Pancreas (tissue), 10 donors: ENCODE data around the gene CATSPERB. TPM values are rescaled to one million over a fixed set of nuclear protein-coding genes. Genes with fewer than 3 reads are reported as not detected.
"Not testable (repeated sequence)": the region's sequence is repeated elsewhere in the genome, so short reads cannot be mapped to it uniquely, and the experiment has no call there.

Experiments used
- ATAC-seq, 4 donors: fragments of 200-7000 bp; cut with Tn5 transposase; one replicate each; pipeline versions ENCODE4 v1.8.0 to v1.9.1; 2020; ENCODE audit warnings: mild to moderate bottlenecking in 4 of 4, moderate library complexity in 4 of 4
- DNase-seq, 6 donors: peaks; one replicate each; pipeline ENCODE4 v3.0.0-alpha.2; 2020
- FAIRE-seq: peaks from 2 replicates; lab custom pipeline; 2012; peaks lifted over from hg19 to GRCh38; lab: Jason Lieb, UNC
- H3K27ac ChIP-seq, 4 donors: fragments of 200-600 bp; sonication (generic); 1 replicate in 3 of 4; 2 replicates in 1 of 4; pipeline versions ENCODE4 v1.5.0 to v1.8.0; 2020
- H3K27me3 ChIP-seq, 4 donors: fragments of 200-600 bp; one replicate each; pipeline ENCODE4 v1.8.0; 2021
- H3K36me3 ChIP-seq, 3 donors: fragments of 200-600 bp; sonication (generic) in 1 of 3; one replicate each; pipeline versions ENCODE4 v1.5.0 to v1.8.0; 2020 to 2021
- H3K4me1 ChIP-seq, 3 donors: fragments of 200-600 bp; one replicate each; pipeline ENCODE4 v1.8.0; 2021
- H3K4me3 ChIP-seq, 4 donors: fragments of 200-600 bp; sonication (generic) in 2 of 4; one replicate each; pipeline versions ENCODE4 v1.5.0 to v1.8.0; 2020 to 2021
- H3K9me3 ChIP-seq, 4 donors: fragments of 200-600 bp; one replicate each; pipeline ENCODE4 v1.8.0; 2021
- WGBS, 2 donors: extraction: QIAGEN DNeasy Blood & Tissue Kit; methylation state at CpG; one replicate each; pipeline ENCODE4 v1.1.7; 2013; 5-methylcytosine and 5-hydroxymethylcytosine counted together
- intact Hi-C, 3 donors: fragments of 100-400 bp; cut with DNase I; formaldehyde crosslinking; loops; one replicate each; pipeline versions ENCODE4 v1.11.1 to v1.14.2; 2022
- polyA plus RNA-seq, 2 donors: library from polyadenylated mRNA; stranded (reverse); fragments of 200-250 nt; gene quantifications; one replicate each; pipeline ENCODE4 v1.2.3, GENCODE V29; 2013
- total RNA-seq, 6 donors: library from RNA; stranded (reverse); fragmentation: NEBNext Ultra II Directional in 4 of 6; extraction: Animal tissue kit (Norgen Biotek cat#: 25700) in 4 of 6; gene quantifications; one replicate each; pipeline versions ENCODE4 v1.2.1 to v1.2.4, GENCODE V29; 2021 to 2023
- TF ChIP-seq, protein P1 (sequence below), 4 donors: fragments of 200-600 bp; sonication (generic) in 3 of 4; IDR thresholded peaks; one replicate each; pipeline versions ENCODE4 v1.5.0 to v1.8.0; 2021; ENCODE audit warnings: antibody characterized with exemption in 4 of 4
- donor health status: healthy with polysubstance abuse.
- donor health status: DM: no; HTN: no; CAD: no; lungs with moderate emphysema.
- donor health status: DM: no; HTN: no; CAD: no.
- donor health status: control.
- donor health status: control.
- donor health status: Bipolar disorder and iron deficiency.
- donor health status: DM: yes; HTN: yes; CAD: no.
- donor health status: DM: no; HTN: no; CAD: no.
- donor health status: DM: no; HTN: no; CAD: no.
- donor health status: DM: yes; HTN: yes; CAD: no.

CATSPERB gene
- total and polyA plus RNA-seq, 8 donors = 6.0 to 40.0 (median 18.6) TPM

DNA sequence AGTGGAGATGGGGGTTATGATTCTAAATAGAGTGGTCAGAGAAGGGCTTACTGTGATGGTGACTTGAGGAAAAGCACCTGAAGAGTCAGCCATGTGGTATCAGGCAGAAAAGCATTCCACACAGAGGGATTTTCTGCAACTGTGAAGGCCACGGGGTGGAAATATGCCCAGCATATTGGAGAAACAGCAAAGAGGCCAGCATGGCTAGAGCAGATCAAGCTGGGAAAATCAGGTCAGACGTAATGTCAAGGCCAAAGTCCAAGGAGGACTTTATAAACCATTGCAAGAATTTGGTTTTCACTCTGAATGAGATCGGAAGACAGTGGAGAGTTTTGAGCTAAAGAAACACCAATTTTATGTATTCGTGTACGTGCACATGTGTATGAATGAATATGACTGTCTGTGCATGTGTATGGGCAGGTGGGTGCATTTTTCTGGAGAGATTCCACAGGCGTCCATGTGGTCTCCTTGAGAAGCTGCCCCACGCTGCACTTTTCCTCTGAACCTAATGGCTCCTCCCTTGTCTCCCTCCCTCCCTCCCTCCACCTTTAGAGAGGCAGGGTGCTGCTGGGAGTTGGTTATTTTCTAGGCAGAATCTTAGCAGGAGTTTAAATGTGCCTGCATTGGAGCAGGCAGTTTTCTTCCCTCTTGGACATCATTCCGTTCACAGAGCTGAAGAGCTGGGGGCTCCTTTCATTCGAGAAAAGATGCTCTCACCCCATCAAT lies 124.4 kb downstream of the CATSPERB start:
- Histone ChIP-seq H3K4me3 (no peak overlapping the region), H3K9me3 (no peaks in the 10 kb centered on the region), H3K27ac (no peak overlapping the region), H3K36me3 (peaks cover 0 to 4% (median 3%) of the 10 kb centered on the region in 3 donors), H3K27me3 (no peaks in the 10 kb centered on the region), H3K4me1 (no peaks in the 10 kb centered on the region)
- no peak for DNase-seq
- TF ChIP-seq, protein P1, sequence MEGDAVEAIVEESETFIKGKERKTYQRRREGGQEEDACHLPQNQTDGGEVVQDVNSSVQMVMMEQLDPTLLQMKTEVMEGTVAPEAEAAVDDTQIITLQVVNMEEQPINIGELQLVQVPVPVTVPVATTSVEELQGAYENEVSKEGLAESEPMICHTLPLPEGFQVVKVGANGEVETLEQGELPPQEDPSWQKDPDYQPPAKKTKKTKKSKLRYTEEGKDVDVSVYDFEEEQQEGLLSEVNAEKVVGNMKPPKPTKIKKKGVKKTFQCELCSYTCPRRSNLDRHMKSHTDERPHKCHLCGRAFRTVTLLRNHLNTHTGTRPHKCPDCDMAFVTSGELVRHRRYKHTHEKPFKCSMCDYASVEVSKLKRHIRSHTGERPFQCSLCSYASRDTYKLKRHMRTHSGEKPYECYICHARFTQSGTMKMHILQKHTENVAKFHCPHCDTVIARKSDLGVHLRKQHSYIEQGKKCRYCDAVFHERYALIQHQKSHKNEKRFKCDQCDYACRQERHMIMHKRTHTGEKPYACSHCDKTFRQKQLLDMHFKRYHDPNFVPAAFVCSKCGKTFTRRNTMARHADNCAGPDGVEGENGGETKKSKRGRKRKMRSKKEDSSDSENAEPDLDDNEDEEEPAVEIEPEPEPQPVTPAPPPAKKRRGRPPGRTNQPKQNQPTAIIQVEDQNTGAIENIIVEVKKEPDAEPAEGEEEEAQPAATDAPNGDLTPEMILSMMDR (IDR thresholded peaks at IDR 0.05) = no peak
- WGBS, 2 donors = 81 to 87% methylated on average over 9 of the region's 9 CpGs
- no peak for FAIRE-seq
- intact Hi-C loops = no loop called here
- no peak for ATAC-seq

DNA sequence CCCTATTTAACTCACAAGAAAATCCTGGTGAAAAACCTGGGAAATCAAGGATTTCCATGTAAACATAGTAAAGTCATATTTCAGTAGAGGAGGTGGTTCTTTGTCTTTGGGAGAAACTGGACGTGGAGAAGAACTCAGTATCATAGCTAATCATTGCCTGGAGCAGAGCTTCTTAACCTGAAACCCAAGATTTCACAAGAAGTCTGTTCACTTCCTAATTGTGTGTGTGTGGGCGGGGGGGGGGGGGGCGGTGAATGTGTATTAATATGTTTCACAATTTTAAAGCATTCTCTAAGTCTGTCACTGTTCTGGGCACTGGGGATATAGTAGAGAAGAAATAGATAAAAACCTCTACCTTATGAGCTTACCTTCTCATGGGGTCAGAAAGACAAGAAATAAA lies 125.0 kb downstream of the CATSPERB start:
- 65 to 88% methylated on average over 3 of the region's 3 CpGs for WGBS, 2 donors
- intact Hi-C loops = no loop called here
- no peaks in the 10 kb centered on the region for H3K9me3 ChIP-seq
- DNase-seq (no peak), FAIRE-seq (no peak), ATAC-seq (no peak)
- no peak overlapping the region for H3K27ac ChIP-seq
- TF ChIP-seq, protein P1 (IDR thresholded peaks at IDR 0.05) = no peak
- H3K4me3 ChIP-seq = no peak overlapping the region
- no peaks in the 10 kb centered on the region for H3K27me3 ChIP-seq
- H3K4me1 ChIP-seq = no peaks in the 10 kb centered on the region
- peaks cover 0 to 4% (median 3%) of the 10 kb centered on the region in 3 donors for H3K36me3 ChIP-seq

DNA sequence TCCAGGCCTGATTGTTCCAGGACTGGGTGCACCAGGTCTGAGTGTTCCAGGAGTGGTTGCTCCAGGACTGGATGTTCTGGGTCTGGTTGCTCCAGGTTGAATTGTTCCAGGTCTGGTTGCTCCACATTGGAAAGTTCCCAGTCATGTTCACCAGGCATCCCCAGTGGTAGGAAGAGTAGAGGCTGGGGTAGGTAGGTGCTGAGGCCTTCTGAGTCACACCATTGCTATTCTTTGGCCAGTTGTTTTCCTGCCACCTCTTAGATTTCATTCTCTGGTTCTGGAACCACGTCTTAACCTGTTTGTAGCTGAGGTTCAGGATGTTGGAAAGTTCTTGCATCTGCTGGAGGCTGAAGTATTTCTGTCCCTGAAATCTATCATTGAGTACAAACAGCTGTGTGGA lies 127.3 kb downstream of the CATSPERB start:
- FAIRE-seq, H3K9me3 ChIP-seq, H3K27me3 ChIP-seq, H3K36me3 ChIP-seq, H3K4me3 ChIP-seq, intact Hi-C loops, H3K4me1 ChIP-seq, DNase-seq, ATAC-seq, H3K27ac ChIP-seq: not testable (repeated sequence)
- WGBS, 2 donors = 88 to 91% methylated on average over 1 of the region's 1 CpG

DNA sequence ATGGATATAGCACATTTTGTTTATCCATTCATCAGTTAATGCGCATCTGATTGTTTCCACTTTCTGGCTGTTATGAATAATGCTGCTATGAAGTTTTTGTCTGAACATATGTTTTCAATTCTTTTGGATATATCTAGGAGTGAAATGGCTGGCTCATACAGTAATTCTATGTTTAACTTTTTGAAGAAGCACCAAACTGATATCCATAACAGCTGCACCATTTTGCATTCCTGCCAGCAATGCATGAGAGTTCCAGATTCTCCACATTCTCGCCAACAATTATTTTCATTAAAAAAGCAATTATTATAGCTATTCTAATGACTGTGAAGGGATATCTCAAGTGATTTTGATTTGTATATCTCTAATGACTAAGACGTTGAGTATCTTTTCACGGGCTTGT lies 131.9 kb downstream of the CATSPERB start:
- H3K27me3 ChIP-seq = no peaks in the 10 kb centered on the region
- intact Hi-C loops = no loop called here
- TF ChIP-seq, protein P1 (IDR thresholded peaks at IDR 0.05) = no peak
- no peak for FAIRE-seq
- H3K27ac ChIP-seq = no peak overlapping the region
- no peak for DNase-seq
- 89 to 93% methylated on average over 4 of the region's 4 CpGs for WGBS, 2 donors
- no peaks in the 10 kb centered on the region for H3K9me3 ChIP-seq
- H3K4me3 ChIP-seq = no peak overlapping the region
- ATAC-seq = no peak
- peaks cover 0 to 4% (median 0%) of the 10 kb centered on the region in 3 donors for H3K4me1 ChIP-seq
- H3K36me3 ChIP-seq = no peaks in the 10 kb centered on the region

DNA sequence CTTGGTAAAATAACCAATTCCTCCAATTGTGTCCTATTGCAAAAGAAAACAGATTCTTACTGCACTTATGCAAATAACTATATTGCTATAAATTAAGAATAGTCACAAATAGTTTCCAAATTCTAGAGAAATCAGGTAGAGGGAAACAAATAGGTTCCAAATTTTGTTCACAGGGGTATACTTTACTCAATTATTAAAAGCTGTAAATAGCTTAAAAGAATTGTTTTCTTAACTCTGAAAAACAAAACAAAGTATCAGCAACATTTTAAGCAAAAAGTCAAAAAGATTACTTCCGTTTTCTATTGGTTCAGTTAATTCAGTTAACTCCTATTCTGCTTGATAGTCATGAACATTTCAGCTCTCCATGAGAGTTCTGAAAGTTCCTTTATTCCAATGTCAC lies 136.2 kb downstream of the CATSPERB start:
- no peak for DNase-seq
- Histone ChIP-seq H3K4me1 (peaks cover 0 to 2% (median 0%) of the 10 kb centered on the region in 3 donors), H3K9me3 (no peaks in the 10 kb centered on the region), H3K36me3 (no peaks in the 10 kb centered on the region), H3K4me3 (no peak overlapping the region), H3K27ac (no peak overlapping the region), H3K27me3 (no peaks in the 10 kb centered on the region)
- TF ChIP-seq, protein P1 (IDR thresholded peaks at IDR 0.05) = no peak
- FAIRE-seq = no peak
- intact Hi-C loops = no loop called here
- no peak for ATAC-seq
- WGBS, 2 donors = 96 to 98% methylated on average over 1 of the region's 1 CpG

DNA sequence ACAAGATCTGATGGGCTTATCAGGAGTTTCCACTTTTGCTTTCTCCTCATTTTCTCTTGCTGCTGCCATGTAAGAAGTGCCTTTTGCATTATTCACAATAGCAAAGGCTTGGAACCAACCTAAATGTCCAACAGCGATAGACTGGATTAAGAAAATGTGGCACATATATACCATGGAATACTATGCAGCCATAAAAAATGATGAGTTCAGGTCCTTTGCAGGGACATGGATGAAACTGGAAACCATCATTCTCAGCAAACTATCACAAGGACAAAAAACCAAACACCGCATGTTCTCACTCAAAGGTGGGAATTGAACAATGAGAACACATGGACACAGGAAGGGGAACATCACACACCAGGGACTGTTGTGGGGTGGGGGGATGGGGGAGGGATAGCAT lies 137.9 kb downstream of the CATSPERB start:
- H3K4me3 ChIP-seq, H3K9me3 ChIP-seq, FAIRE-seq, intact Hi-C loops, ATAC-seq, H3K27me3 ChIP-seq, H3K27ac ChIP-seq, DNase-seq, H3K4me1 ChIP-seq, H3K36me3 ChIP-seq: not testable (repeated sequence)
- 95% methylated on average over 2 of the region's 2 CpGs for WGBS, 2 donors
